Measurements from ENCODE around the gene RNPC3. TPM values are rescaled to one million over a fixed set of nuclear protein-coding genes. Genes with fewer than 3 reads are reported as not detected.
"Not testable (repeated sequence)": the region's sequence is repeated elsewhere in the genome, so short reads cannot be mapped to it uniquely, and the experiment has no call there.

The RNPC3 gene
- total RNA-seq, 4 donors from 2014 or later, result 23.7 to 44.0 (median 29.3) TPM

DNA sequence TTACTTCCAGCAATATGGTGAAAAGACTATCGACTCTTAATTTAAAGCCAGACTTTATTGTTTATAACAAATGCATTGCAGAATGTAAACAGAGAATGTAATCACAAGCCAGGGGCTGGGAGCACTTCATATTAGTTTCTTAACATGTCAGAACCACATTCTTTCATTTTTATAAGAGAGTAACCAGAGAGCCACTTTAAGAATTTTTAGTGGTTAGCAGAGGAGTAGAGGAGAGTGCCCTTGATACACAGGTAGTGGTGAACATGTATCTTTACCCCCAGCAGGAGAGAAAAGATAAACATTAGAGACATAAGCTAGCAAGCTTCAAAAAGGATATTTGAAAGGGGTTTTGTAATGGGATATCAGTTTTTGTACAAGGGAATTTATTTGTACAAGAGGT lies 57.0 kb downstream of the RNPC3 start:
- DNase-seq (ENCODE audit: low spot score), result no peak
- no peak for TF ChIP-seq CTCF (IDR thresholded peaks at IDR 0.05)
- ATAC-seq (ENCODE audit: low FRiP score), result no peak

DNA sequence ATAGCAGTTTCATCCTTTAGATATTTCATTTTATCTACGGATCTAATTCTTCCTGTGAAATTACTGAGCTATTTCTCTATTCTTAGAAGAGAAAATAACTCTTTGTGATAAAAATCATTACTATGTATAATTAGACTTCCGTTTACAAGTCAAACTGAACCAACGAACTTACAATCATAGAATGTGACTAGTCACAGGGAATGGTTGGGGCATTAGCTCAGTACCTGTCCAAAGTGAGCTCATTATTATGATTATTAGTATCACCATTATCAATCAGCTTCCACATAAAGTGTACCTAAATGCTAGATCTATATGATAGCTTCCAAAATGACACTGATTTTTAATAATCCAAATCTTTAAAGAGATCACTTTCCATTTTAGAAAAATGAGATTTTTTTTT lies 58.4 kb downstream of the RNPC3 start:
- ATAC-seq (ENCODE audit: low FRiP score) (no peak), DNase-seq (ENCODE audit: low spot score) (no peak)
- no peak for TF ChIP-seq CTCF (IDR thresholded peaks at IDR 0.05)

DNA sequence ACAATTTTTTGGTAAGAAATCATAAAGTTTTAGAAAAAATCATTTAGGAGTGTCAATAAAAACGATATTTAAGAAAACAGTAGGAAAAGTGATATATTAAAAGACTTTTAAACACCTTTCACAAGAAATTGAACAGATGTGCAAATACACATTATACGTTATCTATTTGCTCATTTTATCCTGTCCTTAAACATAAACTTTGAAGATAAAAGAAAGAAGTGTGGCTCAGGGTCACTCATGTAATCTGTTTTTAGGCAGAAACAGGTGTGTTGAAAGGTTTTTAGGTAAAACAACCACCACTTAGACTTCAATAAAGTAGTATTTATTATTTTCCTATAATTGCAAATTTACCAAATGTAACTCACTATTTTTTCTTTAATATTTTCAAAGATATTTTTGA lies 59.0 kb downstream of the RNPC3 start:
- ATAC-seq (ENCODE audit: low FRiP score) (no peak), DNase-seq (ENCODE audit: low spot score) (no peak)
- TF ChIP-seq CTCF (IDR thresholded peaks at IDR 0.05), result no peak

DNA sequence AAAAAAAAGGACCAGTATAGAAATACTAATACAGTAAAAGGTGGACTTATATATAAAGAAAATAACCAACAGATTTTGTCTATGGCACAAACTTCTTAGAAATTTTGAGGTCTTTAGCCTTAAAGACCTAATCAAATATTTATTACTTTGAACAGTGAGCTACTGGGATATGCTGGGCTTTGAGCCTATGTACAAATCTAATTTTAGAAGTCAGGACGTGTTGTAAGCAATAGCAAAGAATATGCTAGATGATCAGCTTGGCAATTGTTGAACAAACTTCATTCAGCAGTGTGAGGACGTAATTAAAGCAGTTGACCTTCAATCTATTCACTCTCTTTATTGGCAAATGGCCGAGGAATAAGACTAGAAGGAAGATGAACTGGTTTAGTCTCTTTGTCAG lies 77.2 kb downstream of the RNPC3 start:
- DNase-seq (ENCODE audit: low spot score), result not testable (repeated sequence)

More for the DNA sequence above, 77.2 kb downstream of the RNPC3 start:
- not testable (repeated sequence) for ATAC-seq (ENCODE audit: low FRiP score)

Other genes with a start within 250 kb of the RNPC3 start
- gene AMY2B, start 45.9 kb downstream of the RNPC3 start, total RNA-seq, result 10 to 100 TPM; 18.8 to 51.1 (median 26.7) TPM
- not detected for gene AMY2A, start 91.7 kb downstream of the RNPC3 start, total RNA-seq
- not detected for gene AMY1A, start 130.1 kb downstream of the RNPC3 start, total RNA-seq
- gene AMY1B, start 170.5 kb downstream of the RNPC3 start, total RNA-seq, result not detected
- gene AMY1C, start 224.2 kb downstream of the RNPC3 start, total RNA-seq, result not detected

Data from omental fat pad (tissue), 4 donors.